ENCODE results near the gene SLC17A7.
"Not testable (repeated sequence)": the region's sequence is repeated elsewhere in the genome, so short reads cannot be mapped to it uniquely, and the experiment has no call there.

The SLC17A7 gene

DNA sequence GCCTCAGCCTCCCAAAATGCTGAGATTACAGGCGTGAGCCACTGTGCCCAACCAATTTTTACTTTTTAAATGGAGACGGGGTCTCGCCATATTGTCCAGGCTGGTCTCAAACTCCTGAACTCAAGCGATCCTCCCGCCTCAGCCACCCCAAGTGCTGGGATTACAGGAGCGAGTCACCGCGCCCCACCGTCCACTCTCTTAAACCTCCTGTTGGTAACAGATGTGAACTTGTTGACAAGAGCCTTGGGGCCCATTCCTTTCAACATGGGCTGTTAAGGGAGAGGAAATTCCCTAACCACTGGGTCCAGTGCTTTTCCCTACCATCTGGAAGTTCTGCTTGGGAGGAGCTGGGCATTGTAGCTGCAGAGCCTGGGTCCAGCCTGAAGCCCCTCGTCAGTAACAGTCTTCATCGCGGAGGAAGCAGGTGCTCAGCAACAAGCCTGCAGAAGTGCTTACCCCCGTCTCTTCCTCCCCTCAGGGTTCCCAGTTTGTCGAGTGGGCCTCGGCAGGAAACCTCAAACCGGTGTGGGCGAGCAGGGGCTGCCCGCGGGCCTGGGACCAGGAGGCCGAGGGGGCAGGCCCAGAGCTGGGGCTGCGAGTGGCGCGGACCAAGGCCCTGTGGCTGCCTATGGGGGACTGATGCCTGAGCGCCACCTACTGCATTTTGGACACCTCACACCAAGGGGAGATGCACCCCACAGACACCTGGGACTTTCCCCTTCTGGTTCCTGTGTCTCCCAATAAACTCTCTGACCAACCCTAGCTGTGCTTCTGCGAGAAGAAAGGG lies 28.7 kb upstream of the SLC17A7 start:
- DNase-seq (ENCODE audit: low read depth), result no peak

DNA sequence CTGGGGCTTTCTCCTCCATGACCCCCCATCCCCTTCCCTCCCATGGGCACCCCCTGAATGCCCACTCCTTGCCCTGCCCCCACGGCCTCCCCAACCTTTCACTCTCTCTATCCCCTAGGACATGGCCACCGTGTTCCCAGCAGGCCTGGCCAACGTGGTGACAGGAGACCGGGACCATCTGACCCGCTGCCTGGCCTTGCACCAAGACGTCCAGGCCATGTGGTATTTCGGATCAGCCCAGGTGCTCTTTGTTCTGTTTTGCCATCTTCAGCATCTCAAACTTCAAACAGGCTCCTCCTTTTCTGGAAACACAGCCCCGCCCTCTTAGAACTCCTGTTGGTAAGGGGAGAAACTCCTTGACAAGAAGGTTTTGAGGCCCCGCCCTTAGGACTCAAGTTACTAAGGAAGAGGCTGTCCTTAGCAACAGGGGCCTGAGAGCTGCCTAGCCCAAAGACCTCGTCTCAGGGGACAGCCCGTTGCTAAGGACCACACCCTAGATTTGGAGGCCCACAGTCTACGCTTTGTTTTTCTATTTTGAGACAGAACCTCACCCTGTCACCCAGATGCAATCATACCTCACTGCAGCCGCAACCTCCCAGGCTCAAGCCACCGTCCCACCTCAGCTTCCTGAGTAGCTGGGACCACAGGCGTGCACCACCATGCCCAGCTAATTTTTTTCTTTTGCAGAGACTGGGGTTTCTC lies 27.6 kb upstream of the SLC17A7 start:
- no peak for DNase-seq (ENCODE audit: low read depth)

DNA sequence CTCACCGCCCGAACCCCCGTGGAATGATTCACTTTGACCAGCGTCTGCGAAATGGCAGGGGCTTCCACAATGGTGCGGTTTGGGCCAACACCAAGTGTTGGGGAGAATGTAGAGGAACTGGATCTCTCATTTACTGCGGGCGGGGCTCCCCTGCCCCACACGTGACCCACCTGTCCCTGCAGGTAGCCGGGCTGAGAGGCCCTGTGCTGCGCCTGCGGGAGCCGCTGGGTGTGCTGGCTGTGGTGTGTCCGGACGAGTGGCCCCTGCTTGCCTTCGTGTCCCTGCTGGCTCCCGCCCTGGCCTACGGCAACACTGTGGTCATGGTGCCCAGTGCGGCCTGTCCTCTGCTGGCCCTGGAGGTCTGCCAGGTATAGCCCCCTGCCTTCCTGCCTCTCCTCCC lies 26.9 kb upstream of the SLC17A7 start:
- DNase-seq (ENCODE audit: low read depth), result no peak

DNA sequence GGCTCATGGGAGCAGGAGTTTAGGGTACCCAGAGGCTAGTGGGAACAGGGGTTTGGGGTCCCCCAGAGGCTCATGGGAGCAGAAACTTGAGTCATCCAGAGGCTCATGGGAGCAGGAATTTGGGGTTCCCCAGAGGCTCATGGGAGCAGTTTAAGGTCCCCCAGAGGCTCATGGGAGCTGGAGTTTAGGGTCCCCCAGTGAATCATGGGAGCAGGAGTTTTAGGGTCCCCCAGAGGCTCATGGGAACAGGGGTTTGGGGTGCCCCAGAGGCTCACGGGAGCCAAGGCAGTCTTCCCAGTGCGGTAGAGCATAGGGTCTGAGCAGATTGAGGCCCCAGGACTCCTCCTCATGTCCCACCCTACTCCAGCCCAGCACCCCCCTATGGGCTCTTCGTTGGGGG lies 24.0 kb upstream of the SLC17A7 start:
- no peak for DNase-seq (ENCODE audit: low read depth)

DNA sequence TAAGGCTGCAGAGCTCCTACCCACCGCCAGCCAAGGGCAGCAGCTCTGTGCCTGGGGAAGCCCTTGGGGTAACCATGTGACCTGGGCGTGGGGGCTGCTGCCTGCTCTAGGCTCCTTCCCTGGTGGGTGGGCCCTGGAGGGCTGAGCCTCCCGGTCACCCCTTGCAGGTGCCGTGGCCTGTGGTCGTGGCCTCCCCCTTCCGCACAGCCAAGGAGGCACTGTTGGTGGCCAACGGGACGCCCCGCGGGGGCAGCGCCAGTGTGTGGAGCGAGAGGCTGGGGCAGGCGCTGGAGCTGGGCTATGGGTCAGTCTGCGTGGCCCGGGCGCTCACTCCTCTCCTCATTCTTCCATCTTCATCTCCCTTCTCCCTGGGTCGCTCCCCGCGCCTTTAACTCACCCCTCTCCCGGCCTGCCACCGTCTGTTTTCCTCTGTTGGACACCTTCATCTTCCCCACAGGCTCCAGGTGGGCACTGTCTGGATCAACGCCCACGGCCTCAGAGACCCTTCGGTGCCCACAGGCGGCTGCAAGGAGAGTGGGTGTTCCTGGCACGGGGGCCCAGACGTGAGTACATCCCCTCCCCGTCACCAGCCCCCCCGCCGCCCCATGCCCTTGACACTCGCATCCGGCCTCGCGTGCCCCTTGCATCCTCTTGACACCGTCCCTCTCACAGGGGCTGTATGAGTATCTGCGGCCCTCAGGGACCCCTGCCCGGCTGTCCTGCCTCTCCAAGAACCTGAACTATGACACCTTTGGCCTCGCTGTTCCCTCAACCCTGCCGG lies 22.8 kb upstream of the SLC17A7 start:
- no peak for DNase-seq (ENCODE audit: low read depth)

DNA sequence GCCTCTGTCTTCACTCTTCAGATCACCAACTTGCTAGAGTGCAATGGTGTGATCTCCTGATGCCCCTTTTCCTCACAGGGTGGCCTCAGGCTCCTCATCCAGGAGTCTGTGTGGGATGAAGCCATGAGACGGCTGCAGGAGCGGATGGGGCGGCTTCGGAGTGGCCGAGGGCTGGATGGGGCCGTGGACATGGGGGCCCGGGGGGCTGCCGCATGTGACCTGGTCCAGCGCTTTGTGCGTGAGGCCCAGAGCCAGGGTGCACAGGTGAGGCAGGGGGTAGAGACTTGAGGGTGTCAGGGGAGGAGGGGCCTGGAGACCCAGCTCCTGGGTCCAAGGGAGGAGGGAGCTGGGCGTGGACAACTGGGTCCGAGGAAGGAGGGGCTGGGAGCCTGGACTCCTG lies 21.2 kb upstream of the SLC17A7 start:
- DNase-seq (ENCODE audit: low read depth), result no peak

DNA sequence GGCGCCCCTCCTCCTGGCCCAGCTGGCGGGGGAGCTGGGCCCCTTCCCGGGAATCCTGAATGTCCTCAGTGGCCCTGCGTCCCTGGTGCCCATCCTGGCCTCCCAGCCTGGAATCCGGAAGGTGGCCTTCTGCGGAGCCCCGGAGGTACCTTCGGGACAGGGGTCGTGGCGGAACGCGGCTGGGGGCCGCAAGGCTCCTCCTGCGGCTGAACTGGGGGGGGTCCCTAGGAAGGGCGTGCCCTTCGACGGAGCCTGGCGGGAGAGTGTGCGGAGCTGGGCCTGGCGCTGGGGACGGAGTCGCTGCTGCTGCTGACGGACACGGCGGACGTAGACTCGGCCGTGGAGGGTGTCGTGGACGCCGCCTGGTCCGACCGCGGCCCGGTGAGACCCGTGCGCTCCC lies 20.3 kb upstream of the SLC17A7 start:
- no peak for DNase-seq (ENCODE audit: low read depth)

DNA sequence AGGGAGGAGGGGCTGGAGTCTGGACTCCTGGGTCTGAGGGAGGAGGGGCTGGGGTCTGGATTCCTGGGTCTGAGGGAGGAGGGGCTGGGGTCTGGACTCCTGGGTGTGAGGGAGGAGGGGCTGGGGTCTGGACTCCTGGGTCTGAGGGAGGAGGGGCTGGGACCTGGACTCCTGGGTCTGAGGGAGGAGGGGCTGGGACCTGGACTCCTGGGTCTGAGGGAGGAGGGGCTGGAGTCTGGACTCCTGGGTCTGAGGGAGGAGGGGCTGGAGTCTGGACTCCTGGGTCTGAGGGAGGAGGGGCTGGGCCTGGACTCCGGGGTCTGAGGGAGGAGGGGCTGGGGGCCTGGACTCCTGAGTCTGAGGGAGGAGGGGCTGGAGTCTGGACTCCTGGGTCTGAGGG lies 19.8 kb upstream of the SLC17A7 start:
- not testable (repeated sequence) for DNase-seq (ENCODE audit: low read depth)

DNA sequence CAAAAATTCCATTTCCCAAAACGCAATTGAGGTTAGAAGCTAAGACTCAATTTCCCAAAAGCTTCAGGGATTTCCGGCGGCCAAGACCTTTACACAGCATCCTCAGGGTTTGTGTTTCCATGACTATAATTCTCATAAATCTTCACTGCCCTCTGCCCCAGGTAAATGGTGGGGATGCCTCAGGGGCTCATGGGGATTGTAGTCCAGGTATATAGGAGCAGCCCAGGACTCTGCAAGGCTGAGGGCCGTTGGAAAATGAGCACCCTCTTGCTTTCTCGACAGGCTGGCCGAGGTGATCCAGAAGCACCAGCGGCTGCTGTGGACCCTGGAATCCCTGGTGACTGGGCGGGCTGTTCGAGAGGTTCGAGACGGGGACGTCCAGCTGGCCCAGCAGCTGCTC lies 18.1 kb upstream of the SLC17A7 start:
- DNase-seq (ENCODE audit: low read depth), result no peak

DNA sequence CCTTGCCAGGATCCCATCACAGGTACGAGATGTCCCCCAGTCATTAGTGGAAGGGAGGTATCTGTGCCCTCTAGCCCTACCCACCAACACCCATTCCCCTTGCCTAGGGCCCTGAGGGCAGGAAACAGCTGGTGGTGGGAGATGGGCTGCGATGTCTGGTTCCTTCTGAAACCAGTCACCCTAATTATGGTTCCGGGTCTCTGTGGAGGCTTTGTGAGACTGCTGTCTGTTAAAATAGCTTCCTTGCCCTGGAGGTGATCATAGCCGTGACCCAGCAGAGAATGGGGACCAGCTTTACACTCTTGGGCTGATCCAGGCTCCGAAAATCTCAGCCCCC lies 17.2 kb upstream of the SLC17A7 start:
- DNase-seq (ENCODE audit: low read depth), result no peak

DNA sequence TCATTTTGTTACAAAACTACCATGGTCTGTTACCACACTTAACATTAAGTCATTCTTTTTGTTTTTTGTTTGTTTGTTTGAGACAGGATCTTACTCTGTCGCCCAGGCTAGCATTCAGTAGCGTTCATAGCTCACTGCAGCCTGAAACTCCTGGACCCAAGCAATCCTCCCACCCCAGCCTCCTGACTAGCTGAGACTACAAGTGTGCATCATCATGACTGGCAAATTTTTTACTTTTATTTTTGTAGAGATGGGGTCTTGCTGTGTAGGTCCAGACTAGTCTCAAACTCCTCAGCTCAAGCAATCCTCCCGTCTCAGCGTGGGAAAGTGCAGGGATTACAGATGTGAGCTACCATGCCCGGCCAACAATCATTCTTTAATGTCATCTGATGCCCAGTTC lies 15.0 kb upstream of the SLC17A7 start:
- no peak for DNase-seq (ENCODE audit: low read depth)

DNA sequence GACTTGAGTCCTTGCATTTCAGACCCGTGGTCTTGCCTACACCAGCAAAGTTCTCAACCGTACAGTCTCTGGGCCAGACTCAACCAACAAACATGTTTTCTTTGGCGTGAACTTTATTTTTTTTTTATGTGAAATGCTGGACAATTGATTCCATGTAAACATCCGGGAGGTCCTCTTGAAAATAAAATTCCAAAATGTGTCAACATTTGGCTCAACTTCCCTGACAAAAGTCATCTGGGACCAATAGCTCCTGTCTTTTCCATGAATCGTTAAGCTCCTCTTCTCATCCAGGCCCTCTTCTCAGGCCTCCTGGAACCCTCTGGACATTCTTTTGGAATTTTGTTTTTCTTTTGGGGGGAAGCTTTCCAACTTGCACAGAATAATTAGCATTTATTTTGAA lies 14.4 kb upstream of the SLC17A7 start:
- DNase-seq (ENCODE audit: low read depth), result no peak

DNA sequence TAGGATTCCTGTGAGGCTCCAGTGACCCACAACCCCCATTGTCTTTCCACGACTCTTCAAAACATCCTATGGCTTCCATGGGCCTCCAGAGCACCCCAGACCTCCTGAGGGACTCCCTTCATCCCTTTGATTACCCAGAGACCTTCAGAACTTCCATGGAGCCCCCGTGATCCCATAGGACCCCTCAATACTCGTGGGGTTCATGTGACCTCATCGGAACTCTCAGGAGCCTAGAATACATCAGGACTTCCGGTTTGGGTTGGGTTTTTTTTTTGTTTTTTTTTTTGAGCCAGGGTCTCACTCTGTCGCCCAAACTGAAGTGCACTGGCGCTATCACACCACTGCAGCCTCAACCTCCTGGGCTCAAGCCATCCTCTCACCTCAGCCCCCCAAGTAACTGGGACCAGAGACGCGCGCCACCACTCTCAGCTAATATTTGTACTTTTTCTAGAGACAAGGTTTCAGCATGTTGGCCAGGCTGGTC lies 12.5 kb upstream of the SLC17A7 start:
- DNase-seq (ENCODE audit: low read depth), result no peak

DNA sequence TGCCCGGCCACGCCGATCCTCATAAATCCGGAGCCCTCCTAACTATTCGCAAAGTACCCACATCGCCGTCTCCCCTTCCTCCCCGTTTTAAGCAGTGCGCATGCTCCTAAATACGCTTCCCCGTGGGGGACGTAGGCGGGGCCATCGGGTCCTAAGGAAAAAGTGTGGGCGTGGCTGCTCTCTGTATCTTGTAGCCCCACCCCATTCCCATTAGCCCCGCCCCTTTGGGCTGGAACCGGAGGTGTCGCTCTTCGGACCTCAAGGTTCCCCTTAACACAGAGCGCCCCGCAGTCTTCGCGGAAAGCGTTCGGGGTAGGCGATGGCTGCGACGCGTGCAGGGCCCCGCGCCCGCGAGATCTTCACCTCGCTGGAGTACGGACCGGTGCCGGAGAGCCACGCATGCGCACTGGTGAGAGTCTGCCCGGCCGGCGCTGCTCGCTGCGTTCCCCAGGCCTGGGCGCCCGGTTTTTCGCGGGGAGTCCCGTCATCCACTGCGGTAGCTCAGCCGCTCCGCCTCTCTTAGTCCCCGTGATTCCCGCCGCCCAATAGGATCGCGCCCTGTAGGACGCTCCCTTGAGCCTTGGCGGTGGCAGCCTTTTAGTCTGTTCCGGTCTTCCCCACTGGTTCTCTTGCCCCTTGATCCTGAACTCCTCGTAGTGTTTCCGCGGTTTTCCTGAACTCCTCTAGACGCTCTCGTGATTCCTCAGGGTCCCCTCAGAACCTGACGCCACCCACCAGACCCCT lies 11.9 kb upstream of the SLC17A7 start, which contains the start of gene ALDH16A1:
Gene ALDH16A1 (plus strand): TSS at position 213 of the 744 bp plus-strand sequence. CDS start 107 bp downstream, at position 320.
- DNase-seq (ENCODE audit: low read depth), result peak; percentile 89

DNA sequence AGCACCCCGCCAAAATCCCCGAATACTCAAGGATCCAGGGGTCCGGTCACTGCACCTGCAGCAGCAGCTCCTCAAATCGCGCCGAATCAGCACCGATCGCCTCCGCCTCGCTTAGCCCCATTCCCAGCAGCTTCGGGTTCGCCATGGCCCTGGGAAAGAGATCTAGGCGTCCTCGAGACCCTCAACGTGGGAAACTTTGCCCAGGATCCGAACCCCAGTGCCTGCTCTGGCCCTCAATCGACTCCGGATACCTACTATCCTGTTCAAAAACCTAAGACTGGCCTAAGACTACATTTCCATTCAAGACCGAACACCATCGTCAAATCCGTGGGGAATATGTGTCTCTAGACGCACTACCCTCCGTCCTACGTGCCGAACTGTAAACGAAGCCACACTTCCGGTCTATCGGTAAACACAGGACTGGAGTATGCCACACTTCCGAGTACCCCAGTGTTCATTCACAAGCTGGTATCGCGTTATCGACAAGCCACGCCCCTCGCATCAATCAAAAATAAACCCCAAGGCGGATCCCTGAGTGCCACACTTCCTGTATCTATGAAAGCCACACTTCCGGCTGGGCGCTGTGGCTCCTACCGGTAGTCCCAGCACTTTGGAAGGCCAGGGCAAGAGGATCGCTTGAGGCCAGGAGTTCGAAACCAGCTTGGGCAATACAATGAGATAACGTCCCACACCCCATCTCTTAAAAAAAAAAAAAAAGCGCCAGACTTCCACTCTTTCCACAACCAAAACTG lies 10.3 kb upstream of the SLC17A7 start, which contains the start of gene PIH1D1:
Gene PIH1D1 (minus strand): TSS at position 385 of the 752 bp plus-strand sequence. CDS start 240 bp downstream, at position 145.
- DNase-seq (ENCODE audit: low read depth), result peak; percentile 98

DNA sequence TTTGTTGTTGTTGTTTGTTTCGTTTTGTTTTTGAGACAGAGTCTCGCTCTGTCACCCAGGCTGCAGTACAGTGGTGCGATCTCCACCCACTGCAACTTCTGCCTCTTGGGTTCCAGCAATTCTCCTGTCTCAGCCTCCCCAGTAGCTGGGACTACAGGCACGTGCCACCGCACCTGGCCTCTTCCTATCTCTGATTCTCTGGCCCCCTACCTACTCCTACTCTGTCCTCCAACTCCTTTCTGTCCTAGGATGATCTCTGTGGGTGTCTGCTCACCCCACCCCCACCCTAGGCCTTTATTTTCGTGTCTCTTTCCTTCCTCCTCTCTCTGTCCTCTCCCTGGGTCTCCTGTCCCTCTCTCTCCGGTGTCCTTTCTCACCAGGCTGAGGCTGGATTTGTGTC lies 9.1 kb upstream of the SLC17A7 start:
- no peak for DNase-seq (ENCODE audit: low read depth)

DNA sequence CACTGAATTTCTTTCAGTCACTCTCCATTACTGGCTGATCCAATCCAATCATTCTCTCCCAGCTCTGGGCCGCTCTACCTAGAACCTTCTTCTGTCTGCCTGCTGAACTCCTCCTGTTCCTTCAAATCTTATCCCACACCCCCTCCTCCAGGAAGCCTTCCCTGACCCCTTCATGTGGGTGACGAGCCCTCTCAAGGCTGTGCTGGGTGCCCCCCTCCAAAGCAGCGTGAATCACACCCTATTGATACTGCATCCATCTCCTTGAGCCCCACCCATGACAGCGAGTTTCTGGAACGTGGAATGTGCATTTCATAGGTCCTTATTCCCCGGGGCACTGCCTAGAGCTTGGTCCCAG lies 7.1 kb upstream of the SLC17A7 start:
- no peak for DNase-seq (ENCODE audit: low read depth)

DNA sequence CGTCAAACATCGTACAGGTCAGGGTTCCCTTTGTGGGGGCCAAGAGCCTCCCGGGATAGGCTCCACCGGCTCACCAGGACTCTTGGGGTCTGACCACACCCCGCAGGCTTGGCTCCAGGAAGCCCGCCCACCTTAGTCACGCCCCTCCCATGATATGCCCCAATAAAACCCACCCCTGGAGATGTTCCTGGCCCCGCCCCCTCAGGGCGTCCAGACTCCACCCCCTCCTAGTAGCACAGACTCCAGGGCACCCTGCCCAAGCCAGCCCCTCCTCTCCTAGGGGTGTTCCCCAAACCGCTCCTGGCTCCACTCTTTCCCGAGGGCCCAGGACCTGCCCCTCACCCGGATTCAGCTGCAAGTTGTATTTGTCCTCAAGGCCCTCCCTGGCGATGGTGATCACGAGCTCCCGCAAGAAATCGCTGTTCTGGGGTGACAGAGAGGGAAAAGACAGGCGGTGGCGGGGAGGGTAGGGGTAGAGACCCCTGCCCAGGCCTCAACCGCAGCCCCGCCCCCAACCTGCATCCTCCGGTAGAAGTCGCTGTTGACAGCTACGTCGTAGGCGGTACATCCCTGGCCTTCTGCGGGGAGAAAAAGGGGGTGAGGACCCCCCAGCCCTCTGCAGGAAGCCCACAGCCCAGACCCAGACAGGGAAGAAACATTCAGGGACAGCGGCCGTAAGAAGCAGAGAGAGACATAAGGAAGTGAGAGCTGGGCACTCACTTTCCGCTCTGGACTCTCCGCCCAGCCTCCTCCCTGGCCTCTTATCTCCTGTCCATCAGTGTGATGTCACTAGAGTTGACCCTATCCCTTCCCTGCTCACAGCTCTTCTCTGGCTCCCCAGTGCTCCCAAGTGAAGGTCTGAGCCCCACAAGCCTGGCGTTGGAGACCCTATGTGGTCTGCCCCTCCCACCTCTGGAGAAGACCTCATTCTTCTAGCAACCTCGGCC lies 6.4 kb upstream of the SLC17A7 start:
- no peak for DNase-seq (ENCODE audit: low read depth)

DNA sequence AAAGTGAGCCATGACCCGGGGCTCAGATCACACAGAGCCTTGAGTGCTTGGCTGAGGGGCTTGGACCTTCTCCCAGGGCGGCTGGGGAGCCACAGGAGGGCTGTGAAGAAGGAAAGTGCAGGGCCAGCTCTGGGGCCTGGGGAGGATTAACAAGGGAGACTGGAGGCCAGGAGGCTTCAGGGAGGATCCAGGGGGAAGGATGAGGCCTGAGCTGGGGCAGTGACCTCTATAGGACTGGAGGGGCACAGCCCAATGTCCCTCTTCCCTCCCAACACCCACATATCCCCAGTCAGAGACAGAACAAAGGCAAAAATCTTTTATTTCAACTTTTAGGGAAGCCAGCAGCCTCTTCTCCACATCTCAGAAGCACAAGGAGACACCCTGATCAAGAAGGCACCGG lies 4.7 kb upstream of the SLC17A7 start:
- DNase-seq (ENCODE audit: low read depth), result no peak

DNA sequence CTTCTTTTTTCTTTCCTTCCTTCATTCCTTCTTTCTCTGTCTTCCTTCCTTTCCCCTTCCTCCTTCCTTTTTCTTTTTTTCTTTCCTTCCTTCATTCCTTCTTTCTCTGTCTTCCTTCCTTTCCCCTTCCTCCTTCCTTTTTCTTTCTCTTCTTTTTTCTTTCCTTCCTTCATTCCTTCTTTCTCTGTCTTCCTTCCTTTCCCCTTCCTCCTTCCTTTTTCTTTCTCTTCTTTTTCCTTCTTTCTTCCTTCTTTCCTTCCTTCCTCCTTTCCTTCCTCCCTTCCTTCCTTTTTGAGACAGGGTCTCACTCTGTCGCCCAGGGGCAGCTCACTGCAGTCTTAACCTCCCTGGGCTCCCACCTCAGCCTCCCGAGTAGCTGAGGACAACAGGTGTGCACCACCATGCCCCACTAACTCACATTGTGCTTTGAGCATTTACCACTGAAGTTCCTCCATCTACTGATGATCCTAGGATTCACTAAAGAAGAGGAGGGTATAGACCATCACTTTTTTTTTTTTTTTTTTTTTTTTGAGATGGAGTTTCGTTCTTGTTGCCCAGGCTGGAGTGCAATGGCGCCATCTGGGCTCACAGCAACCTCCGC lies 2.9 kb upstream of the SLC17A7 start:
- not testable (repeated sequence) for DNase-seq (ENCODE audit: low read depth)
